ENCODE measurements around the gene SLC25A53.
"Not testable (repeated sequence)": the region's sequence is repeated elsewhere in the genome, so short reads cannot be mapped to it uniquely, and the experiment has no call there.

The SLC25A53 gene

GRCh38 chrX:104077854-104078253, 79.0 kb downstream of the SLC25A53 start:
- in situ Hi-C loops (cut with MboI; ENCODE audit: low sequenced_read_pairs) = not testable (repeated sequence)

- in situ Hi-C loops (cut with MboI; ENCODE audit: low sequenced_read_pairs) = not testable (repeated sequence)
Observed at GRCh38 chrX:104075778-104076445, 80.9 kb downstream of the SLC25A53 start, which contains the start of gene TMSB15C. TSS of gene TMSB15C (minus strand) at chrX:104076236.

GRCh38 chrX:104062636-104063035, 94.2 kb downstream of the SLC25A53 start:
- in situ Hi-C loops (cut with MboI; ENCODE audit: low sequenced_read_pairs) = not testable (repeated sequence)

GRCh38 chrX:104054956-104055355, 101.9 kb downstream of the SLC25A53 start:
- in situ Hi-C loops (cut with MboI; ENCODE audit: low sequenced_read_pairs) = not testable (repeated sequence)
